CD14-positive monocyte (primary cell): Measurements from ENCODE around the gene ACO2. TPM values are rescaled to one million over a fixed set of nuclear protein-coding genes. Genes with fewer than 3 reads are reported as not detected.

Experiments used
- DNase-seq, 3 donors: peaks; one replicate each; pipeline ENCODE4 v3.0.0-alpha.2; 2011 to 2022
- H2AFZ ChIP-seq: 2 replicates; pipeline ENCODE4 v1.6.0; 2012; ENCODE audit warnings: mild to moderate bottlenecking, low read depth, low read length, inconsistent platforms; ENCODE audit not compliant: insufficient read depth, poor library complexity, severe bottlenecking
- H3K27ac ChIP-seq, 2 donors: 1 replicate in 1 of 2; 2 replicates in 1 of 2; pipeline ENCODE4 v1.5.1; 2012 to 2013; ENCODE audit warnings: low read length in 2 of 2, control low read depth in 1 of 2, inconsistent platforms in 1 of 2, low read depth in 1 of 2, mild to moderate bottlenecking in 1 of 2
- H3K27me3 ChIP-seq, 2 donors: one replicate each; pipeline versions ENCODE4 v1.6.0 to v1.6.1; 2011 to 2013; ENCODE audit warnings: low read length in 2 of 2; ENCODE audit not compliant: control insufficient read depth in 2 of 2, insufficient read depth in 2 of 2
- H3K36me3 ChIP-seq, 2 donors: replicated peaks in 1 of 2; 1 replicate in 1 of 2; 2 replicates in 1 of 2; pipeline versions ENCODE4 v1.5.1 to v1.6.1; 2012 to 2013; ENCODE audit warnings: low read length in 2 of 2, control low read depth in 1 of 2, inconsistent platforms in 1 of 2, mild to moderate bottlenecking in 1 of 2; ENCODE audit not compliant: insufficient read depth in 2 of 2, control insufficient read depth in 1 of 2
- H3K4me1 ChIP-seq, 2 donors: 1 replicate in 1 of 2; 2 replicates in 1 of 2; pipeline versions ENCODE4 v1.5.1 to v1.6.1; 2012 to 2013; ENCODE audit warnings: low read length in 2 of 2, control low read depth in 1 of 2, inconsistent platforms in 1 of 2, mild to moderate bottlenecking in 1 of 2, moderate library complexity in 1 of 2; ENCODE audit not compliant: insufficient read depth in 2 of 2, control insufficient read depth in 1 of 2
- H3K4me2 ChIP-seq: replicated peaks from 2 replicates; pipeline ENCODE3; 2012; ENCODE audit warnings: low read length, moderate library complexity, mild to moderate bottlenecking; ENCODE audit not compliant: poor library complexity, severe bottlenecking; ENCODE audit errors: extremely low read depth
- H3K4me3 ChIP-seq, 3 experiments: fragments of 200-600 bp in 1 of 3; sonication (generic) in 1 of 3; replicated peaks in 1 of 3; 1 replicate in 2 of 3; 2 replicates in 1 of 3; pipeline ENCODE4 v1.5.1; 2011 to 2013; ENCODE audit warnings: low read length in 3 of 3, mild to moderate bottlenecking in 3 of 3, control low read depth in 2 of 3, low read depth in 2 of 3, inconsistent platforms in 1 of 3, moderate library complexity in 1 of 3
- H3K79me2 ChIP-seq: 2 replicates; pipeline ENCODE4 v1.6.0; 2012; ENCODE audit warnings: mild to moderate bottlenecking, control low read depth, inconsistent platforms, low read length, moderate library complexity; ENCODE audit not compliant: insufficient read depth
- H3K9ac ChIP-seq: 2 replicates; pipeline ENCODE4 v1.6.0; 2017; ENCODE audit warnings: low read length, mild to moderate bottlenecking; ENCODE audit not compliant: insufficient read depth, poor library complexity, severe bottlenecking
- H3K9me3 ChIP-seq, 2 donors: replicated peaks in 1 of 2; 1 replicate in 1 of 2; 2 replicates in 1 of 2; pipeline versions ENCODE4 v1.5.1 to v1.6.1; 2012 to 2013; ENCODE audit warnings: low read length in 2 of 2, control low read depth in 1 of 2; ENCODE audit not compliant: control insufficient read depth in 1 of 2, insufficient read depth in 1 of 2
- H4K20me1 ChIP-seq: 2 replicates; pipeline ENCODE4 v1.6.0; 2012; ENCODE audit warnings: mild to moderate bottlenecking, low read length, control low read depth, moderate library complexity; ENCODE audit not compliant: insufficient read depth
- H3K27ac Mint-ChIP-seq, 7 donors: one replicate each; pipeline ENCODE4 v1.8.0; 2020; ENCODE audit warnings: mild to moderate bottlenecking in 7 of 7, mixed read lengths in 7 of 7, moderate library complexity in 6 of 7, inconsistent platforms in 2 of 7
- H3K27me3 Mint-ChIP-seq, 3 donors: one replicate each; pipeline ENCODE4 v1.8.0; 2021 to 2022; ENCODE audit warnings: low read depth in 3 of 3, mild to moderate bottlenecking in 3 of 3, mixed read lengths in 3 of 3, moderate library complexity in 3 of 3, inconsistent platforms in 1 of 3
- H3K36me3 Mint-ChIP-seq, 2 donors: one replicate each; pipeline ENCODE4 v1.8.0; 2020; ENCODE audit warnings: mixed read lengths in 2 of 2, inconsistent platforms in 1 of 2, mild to moderate bottlenecking in 1 of 2
- H3K4me1 Mint-ChIP-seq: one replicate; pipeline ENCODE4 v1.8.0; 2020; ENCODE audit warnings: mild to moderate bottlenecking, mixed read lengths
- H3K4me3 Mint-ChIP-seq, 2 donors: one replicate each; pipeline ENCODE4 v1.8.0; 2020; ENCODE audit warnings: mild to moderate bottlenecking in 2 of 2, mixed read lengths in 2 of 2, moderate library complexity in 1 of 2
- H3K9me3 Mint-ChIP-seq, 7 donors: one replicate each; pipeline ENCODE4 v1.8.0; 2020 to 2022; ENCODE audit warnings: mixed read lengths in 7 of 7, mild to moderate bottlenecking in 6 of 7, moderate library complexity in 6 of 7, inconsistent platforms in 2 of 7
- WGBS: methylation state at CpG from one replicate; pipeline ENCODE4 v1.1.5; 2013; ENCODE audit warnings: missing lambda C conversion rate; ENCODE audit not compliant: insufficient coverage; 5-methylcytosine and 5-hydroxymethylcytosine counted together
- intact Hi-C, 2 donors: fragments of 100-400 bp; cut with micrococcal nuclease; formaldehyde crosslinking; loops; one replicate each; pipeline versions ENCODE4 v1.15.0 to v1.15.1; 2023
- polyA plus RNA-seq, 3 donors: library from polyadenylated mRNA; depleted of rRNA in 1 of 3; unstranded in 2 of 3; stranded (reverse) in 1 of 3; fragments of 300-500 nt in 2 of 3; fragments of >200 nt in 1 of 3; fragmentation: Illumina TruSeq in 2 of 3; gene quantifications; 1 replicate in 2 of 3; 2 replicates in 1 of 3; pipeline ENCODE4 v1.2.3, GENCODE V29; 2012 to 2021
- TF ChIP-seq, protein P1 (sequence below): fragments of 200-600 bp; IDR thresholded peaks from one replicate; pipeline ENCODE4 v1.8.0; 2022; ENCODE audit warnings: antibody characterized with exemption, mild to moderate bottlenecking

Gene ACO2
- polyA plus RNA-seq, 3 donors, result 56.8 to 75.8 (median 64.2) TPM

DNA sequence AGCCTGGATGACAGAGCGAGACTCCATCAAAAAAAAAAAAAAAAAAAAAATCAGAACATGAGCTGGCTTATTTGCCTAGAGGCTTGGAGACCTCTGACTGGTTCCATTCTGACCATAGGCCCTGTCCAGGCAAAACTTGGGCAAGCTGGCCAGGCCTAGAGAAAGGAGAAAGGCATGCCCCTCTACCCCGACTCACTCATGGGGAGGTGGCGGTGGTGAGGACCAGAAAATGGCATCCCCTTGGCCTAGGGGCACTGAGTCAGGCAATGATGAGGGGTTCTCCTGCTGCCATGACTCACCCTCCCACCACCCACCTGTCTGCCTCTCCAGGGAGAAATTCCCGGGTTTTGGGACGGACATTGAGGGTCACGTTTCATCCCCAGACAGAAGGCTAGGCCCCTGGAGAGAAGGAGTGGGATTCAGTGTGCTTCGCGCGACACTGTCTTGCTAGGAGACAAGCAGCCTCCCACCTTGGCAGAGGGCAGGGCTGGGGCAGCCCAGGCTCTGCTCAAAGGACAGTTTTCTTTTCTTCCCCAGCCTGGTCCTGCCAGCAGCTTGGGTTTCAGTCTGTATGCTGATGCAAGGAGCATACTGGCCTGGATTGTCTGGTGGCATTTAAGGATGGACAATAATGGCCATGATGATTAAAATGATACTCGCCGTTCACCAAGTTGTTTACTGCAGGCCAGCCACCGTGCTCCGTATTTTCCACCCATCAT is 39.5 kb upstream of the ACO2 start:
- Mint-ChIP-seq H3K27ac (no peak overlapping the region), H3K36me3 (peaks cover 31 to 79% of the 10 kb centered on the region in 2 donors), H3K9me3 (peaks cover 0 to 2% (median 0%) of the 10 kb centered on the region in 7 donors), H3K27me3 (no peaks in the 10 kb centered on the region), H3K4me1 (no peaks in the 10 kb centered on the region), H3K4me3 (no peak overlapping the region)
- H3K4me2 ChIP-seq, result no peak overlapping the region
- H3K4me3 ChIP-seq, result no peak overlapping the region
- WGBS, result 100% methylated on average over 3 of the region's 13 CpGs
- H3K9ac ChIP-seq, result no peak overlapping the region
- TF ChIP-seq, protein P1, sequence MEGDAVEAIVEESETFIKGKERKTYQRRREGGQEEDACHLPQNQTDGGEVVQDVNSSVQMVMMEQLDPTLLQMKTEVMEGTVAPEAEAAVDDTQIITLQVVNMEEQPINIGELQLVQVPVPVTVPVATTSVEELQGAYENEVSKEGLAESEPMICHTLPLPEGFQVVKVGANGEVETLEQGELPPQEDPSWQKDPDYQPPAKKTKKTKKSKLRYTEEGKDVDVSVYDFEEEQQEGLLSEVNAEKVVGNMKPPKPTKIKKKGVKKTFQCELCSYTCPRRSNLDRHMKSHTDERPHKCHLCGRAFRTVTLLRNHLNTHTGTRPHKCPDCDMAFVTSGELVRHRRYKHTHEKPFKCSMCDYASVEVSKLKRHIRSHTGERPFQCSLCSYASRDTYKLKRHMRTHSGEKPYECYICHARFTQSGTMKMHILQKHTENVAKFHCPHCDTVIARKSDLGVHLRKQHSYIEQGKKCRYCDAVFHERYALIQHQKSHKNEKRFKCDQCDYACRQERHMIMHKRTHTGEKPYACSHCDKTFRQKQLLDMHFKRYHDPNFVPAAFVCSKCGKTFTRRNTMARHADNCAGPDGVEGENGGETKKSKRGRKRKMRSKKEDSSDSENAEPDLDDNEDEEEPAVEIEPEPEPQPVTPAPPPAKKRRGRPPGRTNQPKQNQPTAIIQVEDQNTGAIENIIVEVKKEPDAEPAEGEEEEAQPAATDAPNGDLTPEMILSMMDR, result no peak
- intact Hi-C loops, result no loop called here
- DNase-seq, result no peak
- H3K27me3 ChIP-seq, result no peaks in the 10 kb centered on the region
- H2AFZ ChIP-seq, result no peak overlapping the region
- no peaks in the 10 kb centered on the region for H3K4me1 ChIP-seq
- no peak overlapping the region for H3K27ac ChIP-seq
- peaks cover 26% of the 10 kb centered on the region for H4K20me1 ChIP-seq
- H3K36me3 ChIP-seq, result peaks cover 33 to 61% of the 10 kb centered on the region in 2 donors
- H3K9me3 ChIP-seq, result no peaks in the 10 kb centered on the region
- peaks cover 11% of the 10 kb centered on the region for H3K79me2 ChIP-seq

DNA sequence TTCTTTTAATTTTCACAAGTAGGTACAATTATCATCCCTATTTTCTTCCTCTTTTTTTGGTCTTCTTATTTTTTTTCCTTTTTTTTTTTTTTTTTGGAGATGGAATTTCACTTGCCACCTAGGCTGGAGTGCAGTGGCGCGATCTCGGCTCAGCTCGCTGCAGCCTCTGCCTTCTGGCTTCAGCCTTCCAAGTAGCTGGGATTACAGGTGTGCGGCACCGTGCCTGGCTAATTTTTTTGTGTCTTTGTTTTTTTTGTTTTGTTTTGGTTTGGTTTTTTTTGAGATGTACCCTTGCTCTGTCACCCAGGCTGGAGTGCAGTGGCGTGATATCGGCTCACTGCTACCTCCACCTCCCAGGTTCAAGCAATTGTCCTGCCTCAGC is 39.0 kb upstream of the ACO2 start:
- no peaks in the 10 kb centered on the region for H3K27me3 Mint-ChIP-seq
- TF ChIP-seq, protein P1, result no peak
- Histone ChIP-seq H3K9me3 (no peaks in the 10 kb centered on the region), H3K4me1 (no peaks in the 10 kb centered on the region), H3K27me3 (no peaks in the 10 kb centered on the region), H3K36me3 (peaks cover 34 to 61% of the 10 kb centered on the region in 2 donors), H3K4me2 (no peak overlapping the region), H3K4me3 (no peak overlapping the region), H2AFZ (no peak overlapping the region), H3K27ac (no peak overlapping the region), H4K20me1 (peaks cover 32% of the 10 kb centered on the region), H3K79me2 (peaks cover 17% of the 10 kb centered on the region), H3K9ac (no peak overlapping the region)
- peaks cover 32 to 79% of the 10 kb centered on the region in 2 donors for H3K36me3 Mint-ChIP-seq
- no peak for DNase-seq
- 100% methylated on average over 2 of the region's 8 CpGs for WGBS
- H3K4me1 Mint-ChIP-seq, result no peaks in the 10 kb centered on the region
- peaks cover 0 to 2% (median 0%) of the 10 kb centered on the region in 7 donors for H3K9me3 Mint-ChIP-seq
- H3K27ac Mint-ChIP-seq, result no peak overlapping the region
- H3K4me3 Mint-ChIP-seq, result no peak overlapping the region
- intact Hi-C loops, result no loop called here
